Stimulated activated CD4-positive, alpha-beta T cell treated with anti-CD3 and anti-CD28 coated beads, Interleukin-15, amount 100 ng/mL, for 48 hours (primary cell): ENCODE data around the gene TEKT3.

Experiments used
- DNase-seq, 2 donors: peaks; one replicate each; pipeline ENCODE4 v3.0.0-alpha.2; 2020; ENCODE audit warnings: low read depth in 2 of 2

TEKT3 gene

GRCh38 chr17:15291674-15292361 is 49.6 kb downstream of the TEKT3 start:
- no peak for DNase-seq

- DNase-seq, result no peak
Observed at GRCh38 chr17:15290605-15291004, 50.8 kb downstream of the TEKT3 start.

GRCh38 chr17:15289285-15290183 is 51.9 kb downstream of the TEKT3 start:
- no peak for DNase-seq

- DNase-seq, result no peak
Observed at GRCh38 chr17:15288859-15289258, 52.5 kb downstream of the TEKT3 start.

GRCh38 chr17:15287538-15288267 is 53.7 kb downstream of the TEKT3 start:
- no peak for DNase-seq

GRCh38 chr17:15285466-15285865 is 55.9 kb downstream of the TEKT3 start:
- no peak for DNase-seq

GRCh38 chr17:15284537-15284936 is 56.9 kb downstream of the TEKT3 start:
- no peak for DNase-seq

GRCh38 chr17:15284107-15284506 is 57.3 kb downstream of the TEKT3 start:
- DNase-seq, result no peak

- DNase-seq, result no peak
Observed at GRCh38 chr17:15281909-15282308, 59.5 kb downstream of the TEKT3 start.

GRCh38 chr17:15278924-15279477 is 62.4 kb downstream of the TEKT3 start:
- no peak for DNase-seq

- no peak for DNase-seq
Observed at GRCh38 chr17:15278380-15278779, 63.0 kb downstream of the TEKT3 start.

- DNase-seq, result no peak
Observed at GRCh38 chr17:15274017-15274416, 67.4 kb downstream of the TEKT3 start.

GRCh38 chr17:15273141-15273793 is 68.1 kb downstream of the TEKT3 start:
- no peak for DNase-seq

- no peak for DNase-seq
Observed at GRCh38 chr17:15271741-15272140, 69.7 kb downstream of the TEKT3 start.

GRCh38 chr17:15270628-15271381 is 70.6 kb downstream of the TEKT3 start:
- DNase-seq, result no peak

GRCh38 chr17:15269780-15270089 is 71.7 kb downstream of the TEKT3 start:
- no peak for DNase-seq

GRCh38 chr17:15269087-15269779 is 72.2 kb downstream of the TEKT3 start:
- DNase-seq, result no peak

- no peak for DNase-seq
Observed at GRCh38 chr17:15268461-15268860, 72.9 kb downstream of the TEKT3 start.

- DNase-seq, result no peak
Observed at GRCh38 chr17:15267996-15268395, 73.4 kb downstream of the TEKT3 start.

- DNase-seq, result no peak
Observed at GRCh38 chr17:15266325-15267125, 74.9 kb downstream of the TEKT3 start.
